Glomerular endothelial cell (primary cell): ENCODE data around the gene JAZF1. TPM values are rescaled to one million over a fixed set of nuclear protein-coding genes. Genes with fewer than 3 reads are reported as not detected.
"Not testable (repeated sequence)": the region's sequence is repeated elsewhere in the genome, so short reads cannot be mapped to it uniquely, and the experiment has no call there.

Source experiments
- DNase-seq: peaks from one replicate; pipeline ENCODE4 v3.0.0-alpha.2; 2011; ENCODE audit warnings: low read depth, low spot score; ENCODE audit errors: extremely low read depth
- total RNA-seq: library from RNA; depleted of rRNA; stranded (reverse); fragments of >200 nt; gene quantifications from 2 replicates; pipeline ENCODE4 v1.2.3, GENCODE V29; 2015

Gene JAZF1
- total RNA-seq, 1 donor from 2014 or later, result 8.9 TPM

DNA sequence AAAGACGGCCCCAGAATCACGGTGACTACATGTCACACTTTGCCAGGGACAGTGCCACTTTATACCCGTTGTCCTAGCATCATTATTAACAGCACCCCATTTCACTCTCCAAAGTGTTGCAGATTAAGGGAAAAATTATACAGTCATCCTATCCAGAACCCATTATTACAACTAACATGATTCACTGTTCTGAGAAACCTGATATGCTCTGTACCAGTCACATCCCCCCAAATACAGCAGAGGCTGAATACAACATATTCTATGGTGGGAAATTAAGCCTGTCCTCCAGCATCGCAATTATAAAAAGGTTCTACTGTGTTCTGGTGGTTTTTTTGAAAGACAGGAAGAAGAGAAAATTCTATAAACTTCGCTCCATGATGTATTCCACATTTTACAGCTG lies 162.1 kb downstream of the JAZF1 start:
- DNase-seq, result no peak

DNA sequence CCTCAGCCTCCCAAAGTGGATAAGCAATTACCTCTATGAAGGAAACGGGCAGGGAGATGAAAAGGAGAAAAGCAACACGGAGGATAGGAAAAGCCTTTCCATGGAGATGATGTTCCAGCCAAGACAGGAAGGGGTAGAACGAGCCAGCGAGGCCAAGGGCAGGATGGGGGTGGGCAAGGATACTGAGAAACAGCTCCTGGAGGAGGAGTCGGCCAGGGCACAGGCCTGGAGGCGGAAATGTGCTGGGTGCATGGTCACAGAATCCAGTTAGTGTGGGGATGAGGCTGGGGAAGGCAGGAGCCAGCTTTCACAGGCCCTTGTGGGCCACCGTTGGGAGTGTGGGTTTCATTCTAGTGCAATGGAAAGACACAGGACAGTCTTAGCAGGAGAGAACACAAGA lies 162.6 kb downstream of the JAZF1 start:
- no peak for DNase-seq

DNA sequence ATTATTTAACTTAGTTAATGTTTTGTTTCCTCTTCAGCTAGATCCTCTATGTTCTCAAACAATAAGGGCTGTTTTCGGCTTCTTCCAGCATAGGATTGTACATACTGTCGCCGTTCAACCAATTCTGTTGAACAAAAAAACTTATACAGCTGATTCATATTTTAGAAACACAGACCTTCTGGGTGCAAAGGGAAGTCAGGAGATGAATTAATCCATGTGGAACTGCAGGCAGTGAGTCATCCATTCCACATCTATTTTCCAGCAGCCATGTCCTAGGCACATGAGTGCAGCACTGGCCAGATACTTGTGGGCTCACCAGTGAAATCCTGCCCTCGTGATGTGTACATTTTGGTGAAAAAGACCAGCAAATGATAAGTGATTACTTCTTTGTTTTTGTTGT lies 163.2 kb downstream of the JAZF1 start:
- no peak for DNase-seq

DNA sequence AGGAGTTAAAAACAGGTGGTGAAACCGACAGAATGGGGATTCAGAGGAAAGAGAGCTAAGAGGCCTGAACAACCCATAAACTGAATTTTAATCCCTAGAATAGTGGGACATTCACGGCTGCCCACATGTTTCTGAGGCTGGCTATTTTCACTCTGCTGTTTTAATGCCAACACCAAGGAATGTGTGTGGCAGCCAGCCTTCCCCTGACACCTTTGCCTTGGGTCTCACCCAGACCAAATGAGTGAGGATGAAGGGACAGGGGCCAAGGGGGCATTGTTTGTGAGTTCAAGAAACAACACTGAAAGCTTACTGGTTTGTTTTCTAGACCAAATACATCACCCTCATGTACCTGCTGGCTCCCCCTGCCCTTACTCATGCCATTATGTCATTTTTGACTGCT lies 164.3 kb downstream of the JAZF1 start:
- DNase-seq, result no peak

DNA sequence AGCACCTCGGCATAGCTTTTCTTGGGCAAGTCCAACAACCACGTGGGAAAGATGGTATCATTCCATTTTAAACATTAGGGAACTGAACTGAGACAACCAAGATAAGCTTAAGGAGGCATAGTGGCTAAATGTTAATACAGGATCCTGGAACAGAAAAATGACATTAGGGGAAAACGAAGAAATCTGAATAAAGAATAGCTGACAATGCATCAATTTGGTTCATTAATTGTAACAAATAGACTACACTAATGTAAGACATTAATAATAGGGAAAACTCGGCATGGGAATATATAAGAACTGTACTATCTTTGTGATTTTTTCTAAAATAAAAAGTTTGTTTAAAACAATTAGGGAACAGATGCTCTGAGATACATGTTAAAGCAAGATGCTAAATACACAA lies 165.4 kb downstream of the JAZF1 start:
- no peak for DNase-seq

DNA sequence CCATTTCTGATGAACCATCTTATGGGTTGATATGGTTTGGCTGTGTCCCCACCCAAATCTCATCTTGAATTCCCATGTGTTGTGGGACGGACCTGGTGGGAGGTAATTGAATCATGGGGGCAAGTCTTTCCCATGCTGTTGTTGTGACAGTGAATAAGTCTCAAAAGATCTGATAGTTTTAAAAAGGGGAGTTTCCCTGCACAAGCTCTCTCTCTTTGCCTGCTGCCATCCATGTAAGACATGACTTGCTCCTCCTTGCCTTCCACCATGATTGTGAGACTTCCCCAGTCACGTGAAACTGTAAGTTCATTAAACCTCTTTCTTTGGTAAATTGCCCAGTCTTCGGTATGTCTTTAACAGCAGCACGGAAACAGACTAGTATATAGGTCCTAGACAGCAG lies 166.3 kb downstream of the JAZF1 start:
- DNase-seq, result not testable (repeated sequence)

DNA sequence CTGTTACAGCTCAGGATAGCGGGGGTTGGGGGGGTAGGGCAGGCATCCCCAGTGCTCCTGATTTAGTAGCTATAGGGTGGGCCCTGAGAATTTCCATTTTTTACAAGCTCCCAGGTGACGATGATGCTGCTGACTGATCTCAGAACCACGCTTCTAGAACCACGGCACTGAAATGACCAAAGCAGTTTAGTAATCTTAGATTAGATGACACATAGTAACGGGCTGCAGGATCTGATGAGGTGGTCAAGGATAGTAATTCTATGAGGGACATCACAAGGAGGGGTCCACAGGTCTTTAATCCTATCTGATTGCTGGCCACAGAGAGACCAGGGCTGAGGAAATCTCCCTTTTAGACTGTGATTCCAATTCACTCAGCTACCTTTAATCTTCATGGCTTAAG lies 167.2 kb downstream of the JAZF1 start:
- DNase-seq, result no peak

DNA sequence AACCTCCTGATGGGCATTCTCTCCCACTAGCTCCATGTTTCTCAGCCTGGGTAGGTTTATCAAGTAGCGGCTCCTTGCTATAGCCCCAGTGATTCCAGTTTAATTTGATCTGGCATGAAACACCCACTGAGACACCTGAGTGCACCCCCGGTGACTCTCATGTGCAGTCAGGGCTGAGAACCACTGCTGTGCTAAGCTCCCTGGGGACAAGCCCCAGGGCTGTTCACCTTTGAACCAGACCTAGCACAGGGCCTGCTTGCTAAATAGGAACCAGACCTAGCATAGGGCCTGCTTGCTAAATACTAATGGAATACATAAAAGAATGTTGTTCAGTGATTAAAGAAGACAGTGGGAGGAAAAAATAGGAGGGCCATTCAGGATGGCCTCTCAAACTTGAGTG lies 167.6 kb downstream of the JAZF1 start:
- DNase-seq, result no peak

DNA sequence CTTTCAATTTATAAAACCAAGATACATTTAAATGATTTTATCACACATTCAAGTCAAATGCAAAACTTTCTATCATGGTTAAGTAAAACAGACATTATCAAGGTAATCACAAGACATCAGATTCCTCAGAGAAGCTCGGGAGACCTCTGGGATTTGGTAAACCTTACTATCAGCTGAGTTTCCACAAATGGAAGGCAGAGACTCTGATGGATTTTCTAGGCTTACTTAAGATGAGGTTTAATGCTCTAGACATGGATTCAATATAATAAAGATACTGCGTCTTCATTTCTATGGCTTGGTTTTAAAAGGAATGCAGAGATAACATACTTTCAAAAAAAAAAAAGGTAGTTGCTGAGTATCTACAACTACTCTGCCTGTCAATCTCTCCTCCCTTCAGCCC lies 171.7 kb downstream of the JAZF1 start:
- no peak for DNase-seq

DNA sequence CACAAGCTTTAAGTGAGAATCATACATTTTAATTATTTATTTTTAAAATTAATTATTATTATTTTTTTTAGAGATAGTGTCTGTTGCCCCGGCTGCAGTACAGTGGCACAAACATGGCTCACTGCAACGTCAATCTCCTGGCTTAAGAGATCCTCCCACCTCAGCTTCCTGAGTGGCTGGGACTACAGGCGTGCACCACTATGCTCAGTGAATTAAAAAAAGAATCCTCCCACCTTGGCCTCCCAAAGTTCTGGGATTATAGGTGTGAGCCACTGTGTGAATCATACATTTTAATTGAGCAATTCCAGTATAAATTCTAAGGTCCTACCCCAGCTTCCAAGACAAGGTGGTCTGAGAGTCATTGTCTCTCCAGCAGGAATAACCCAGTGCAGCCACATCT lies 172.4 kb downstream of the JAZF1 start:
- DNase-seq, result no peak

DNA sequence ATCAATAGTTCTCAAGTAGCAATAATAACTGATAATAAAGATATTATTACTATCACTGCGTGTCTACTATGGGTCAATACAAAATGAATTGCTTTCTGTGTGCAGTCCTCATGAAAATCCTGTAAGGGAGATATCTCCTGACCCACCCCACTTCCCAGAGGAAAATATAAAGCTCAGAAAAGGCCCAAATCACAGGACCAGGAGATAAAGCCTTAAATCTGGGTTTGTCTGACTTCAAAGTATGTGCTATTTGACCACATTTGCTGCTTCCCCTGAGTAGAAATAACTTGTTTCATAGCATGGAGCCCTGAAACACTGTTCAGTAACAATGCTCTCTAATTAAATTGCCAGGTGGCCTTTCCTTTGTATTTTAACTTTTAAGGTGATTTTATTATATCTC lies 174.1 kb downstream of the JAZF1 start:
- no peak for DNase-seq

DNA sequence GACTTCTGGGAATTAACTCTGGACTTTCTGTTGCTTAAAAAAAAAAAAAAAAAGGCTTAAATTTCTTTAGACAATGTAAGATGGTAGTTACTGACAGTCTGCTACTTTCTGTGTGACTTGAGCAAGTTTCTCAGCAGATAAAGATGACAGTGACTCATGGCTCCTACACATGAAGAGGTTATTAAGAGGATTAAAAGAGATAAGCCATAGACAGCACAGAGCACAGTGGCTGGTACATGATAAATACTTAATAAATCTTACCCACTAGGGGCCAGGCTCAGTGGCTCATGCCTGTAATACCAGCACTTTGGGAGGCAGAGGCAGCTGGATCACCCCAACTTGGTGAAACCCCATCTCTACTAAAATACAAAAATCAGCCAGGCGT lies 174.8 kb downstream of the JAZF1 start:
- DNase-seq, result no peak

DNA sequence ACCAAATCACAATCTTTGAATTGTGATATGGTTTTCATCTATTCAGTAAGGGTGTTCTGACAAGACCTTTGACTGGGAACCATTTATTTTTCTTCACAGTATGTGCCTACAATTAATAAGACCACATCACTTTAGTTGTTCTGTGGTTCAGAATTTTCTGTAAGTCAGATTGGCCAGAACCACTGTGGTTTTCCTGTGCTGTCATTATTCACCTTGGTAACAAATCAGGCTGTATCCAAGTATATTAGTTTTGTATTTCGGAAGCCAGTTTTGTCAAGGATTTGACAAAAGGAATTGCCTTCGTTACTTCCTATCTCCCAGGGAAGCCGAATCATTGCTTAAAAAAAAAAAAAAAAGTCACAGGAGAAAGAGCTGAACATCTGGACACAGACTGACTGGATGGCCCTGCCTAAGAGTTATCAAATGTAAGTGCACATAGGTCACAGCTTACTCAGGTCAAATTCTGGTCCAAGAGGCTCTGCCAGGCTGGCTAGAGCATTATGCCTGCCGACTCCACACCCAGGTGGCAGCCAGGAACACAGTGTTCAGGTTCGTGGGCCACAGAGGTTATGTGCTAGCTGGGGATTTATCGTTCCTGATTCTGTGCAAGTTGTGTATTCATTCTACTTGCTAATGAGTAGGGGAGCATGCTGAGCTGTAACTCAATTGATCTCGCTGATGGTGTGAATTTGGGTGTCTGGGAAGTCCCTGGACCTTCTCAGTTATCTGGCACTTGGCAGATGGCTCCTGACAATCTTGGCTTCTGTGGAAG lies 175.3 kb downstream of the JAZF1 start:
- no peak for DNase-seq

DNA sequence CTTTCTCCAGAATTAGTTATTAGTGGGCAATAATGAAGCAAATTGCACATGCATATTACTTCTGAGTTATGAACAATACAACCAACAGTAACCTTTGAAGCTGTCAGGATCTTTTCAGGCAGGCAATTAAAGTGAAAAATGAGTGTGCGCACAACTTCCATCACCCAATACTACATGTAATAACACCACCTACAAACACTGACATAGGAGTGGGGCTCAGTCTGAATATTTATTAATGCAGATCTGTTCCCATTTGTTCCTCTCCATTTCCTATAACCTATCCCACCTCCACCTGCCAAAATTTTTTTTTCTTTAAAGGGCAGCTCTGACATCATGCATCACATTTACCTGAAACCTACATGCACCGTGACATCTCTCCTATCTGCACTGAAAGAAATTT lies 177.2 kb downstream of the JAZF1 start:
- no peak for DNase-seq

DNA sequence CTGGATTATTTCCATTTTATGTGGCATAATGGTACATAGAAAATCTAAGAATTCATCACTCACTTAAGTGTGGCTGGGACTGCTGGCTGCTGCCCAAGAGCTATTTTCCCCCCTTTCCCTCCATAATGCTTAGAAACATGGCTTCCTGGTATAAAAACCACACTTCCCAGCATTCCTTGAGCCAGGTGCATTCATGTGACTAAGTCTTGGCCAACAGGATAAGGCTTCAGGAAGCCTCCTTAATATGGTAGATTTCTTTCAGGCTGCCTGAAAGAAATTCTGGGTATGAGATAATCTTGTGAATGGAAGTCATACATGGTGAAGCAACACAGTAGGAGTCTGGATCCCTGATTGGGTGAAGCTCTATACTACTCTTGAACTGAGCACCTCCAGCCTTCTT lies 178.0 kb downstream of the JAZF1 start:
- DNase-seq, result no peak

DNA sequence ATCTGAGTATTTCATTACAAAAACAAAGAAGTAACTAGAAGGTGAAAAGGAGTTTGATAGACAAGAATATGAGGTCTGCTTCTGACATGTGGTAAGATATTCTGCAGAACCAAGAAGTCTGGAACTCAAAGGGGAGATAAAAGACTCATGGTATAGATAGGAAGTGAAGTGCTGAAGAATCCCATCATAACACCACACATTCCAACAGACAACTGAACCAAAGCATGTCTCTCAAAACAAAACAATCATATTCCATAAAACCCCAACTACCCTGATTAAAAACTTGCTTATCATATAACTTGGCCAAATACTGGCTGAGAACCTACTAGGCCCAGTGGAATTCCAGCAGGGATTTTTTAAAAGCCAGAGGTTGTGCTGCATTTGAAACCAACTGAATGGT lies 178.7 kb downstream of the JAZF1 start:
- DNase-seq, result no peak

DNA sequence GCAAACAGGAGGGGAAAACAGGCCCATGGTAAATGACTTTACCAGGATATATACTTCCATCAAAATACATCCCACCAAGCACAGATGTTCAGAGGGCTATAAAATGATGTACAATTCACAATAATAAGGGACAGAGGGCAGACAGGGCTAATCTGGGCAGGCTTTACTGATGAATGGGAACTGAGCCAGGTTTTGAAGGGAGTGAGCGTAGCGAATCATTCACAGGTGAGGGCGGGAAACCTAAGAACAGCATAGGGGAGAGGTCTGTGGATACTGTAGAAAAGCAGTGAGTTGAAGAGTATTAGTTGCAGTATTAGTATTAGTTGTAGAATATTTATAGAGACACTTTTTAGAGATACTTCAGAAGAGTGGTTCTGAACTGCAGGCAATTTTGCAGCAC lies 180.8 kb downstream of the JAZF1 start:
- DNase-seq, result no peak

DNA sequence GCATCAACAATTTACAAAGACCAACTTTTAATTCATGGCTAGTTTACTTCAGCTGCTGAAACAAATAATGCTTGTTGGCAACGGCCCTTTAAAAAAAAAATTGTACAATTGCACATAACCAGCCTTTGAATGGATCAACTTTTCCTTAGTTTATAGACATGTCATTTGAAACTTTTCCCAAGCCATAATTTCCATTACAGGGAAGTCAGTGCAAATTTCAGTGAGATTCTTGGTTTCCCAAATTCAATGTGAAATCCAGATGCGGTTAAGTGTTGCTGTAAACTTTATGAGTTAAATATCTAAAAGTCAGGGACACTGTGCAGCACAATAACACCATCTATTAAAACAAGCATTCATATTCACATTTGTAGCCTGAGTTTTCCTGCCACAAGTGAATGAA lies 182.2 kb downstream of the JAZF1 start:
- no peak for DNase-seq

DNA sequence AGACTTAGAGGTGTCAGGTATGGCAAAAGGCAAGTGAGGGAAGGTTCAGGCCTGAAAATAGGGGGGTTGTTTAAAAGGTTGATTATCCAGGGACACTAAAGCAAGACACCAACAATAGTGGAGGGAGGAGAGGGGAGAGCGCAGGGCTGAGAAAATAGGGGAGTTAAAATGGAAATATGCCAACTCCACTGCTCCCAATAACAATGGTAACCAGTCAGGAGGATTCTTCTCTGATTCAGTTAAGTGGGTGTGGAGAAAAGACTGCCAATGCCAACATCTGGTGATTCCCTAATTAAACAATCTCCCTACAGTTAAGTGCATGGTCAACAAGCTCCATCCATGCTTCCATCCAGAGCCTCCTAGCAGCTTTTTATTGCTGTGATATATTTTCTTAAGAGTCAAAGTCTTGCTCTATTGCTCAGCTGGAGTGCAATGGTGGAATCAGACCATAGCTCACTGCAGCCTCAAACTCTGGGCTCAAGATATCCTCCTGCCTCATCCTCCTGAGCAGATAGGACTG lies 183.3 kb downstream of the JAZF1 start:
- DNase-seq, result no peak

DNA sequence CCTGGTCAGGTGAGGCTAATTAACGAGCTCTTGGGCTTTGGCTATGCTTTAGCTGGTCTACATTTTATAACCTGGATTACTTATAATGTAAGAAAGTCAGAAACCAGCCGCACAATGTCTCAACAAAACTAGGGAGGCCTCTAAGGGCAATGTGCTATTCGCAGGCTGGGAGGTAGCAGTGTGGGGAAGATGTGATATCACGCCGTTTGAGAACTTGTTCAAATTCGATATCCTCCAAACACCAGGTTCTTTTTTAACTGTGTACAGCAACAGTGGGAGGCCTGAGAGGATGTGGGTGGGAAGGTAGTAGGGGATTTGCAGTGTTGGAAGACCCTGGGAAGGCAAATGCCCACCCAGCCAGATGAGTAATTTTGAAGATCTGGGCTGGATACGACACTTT lies 184.5 kb downstream of the JAZF1 start:
- no peak for DNase-seq

DNA sequence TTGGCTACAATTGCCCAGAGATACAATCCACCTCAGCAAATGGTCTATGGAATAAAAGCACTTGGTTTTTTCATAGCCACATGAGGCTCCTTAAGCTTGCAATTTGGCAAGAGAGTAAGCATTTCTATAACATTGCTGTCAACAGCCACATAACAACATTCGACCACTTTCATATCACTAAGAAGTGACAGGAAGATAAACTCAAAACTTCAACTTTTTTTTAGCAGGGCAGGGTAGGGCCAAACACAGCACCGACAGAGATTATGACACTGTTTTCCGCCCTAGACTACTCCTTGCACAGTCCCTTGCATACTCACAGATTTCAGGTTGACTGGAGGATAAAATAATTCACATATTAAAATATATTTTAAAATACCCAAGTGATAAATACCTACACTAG lies 185.4 kb downstream of the JAZF1 start:
- no peak for DNase-seq

DNA sequence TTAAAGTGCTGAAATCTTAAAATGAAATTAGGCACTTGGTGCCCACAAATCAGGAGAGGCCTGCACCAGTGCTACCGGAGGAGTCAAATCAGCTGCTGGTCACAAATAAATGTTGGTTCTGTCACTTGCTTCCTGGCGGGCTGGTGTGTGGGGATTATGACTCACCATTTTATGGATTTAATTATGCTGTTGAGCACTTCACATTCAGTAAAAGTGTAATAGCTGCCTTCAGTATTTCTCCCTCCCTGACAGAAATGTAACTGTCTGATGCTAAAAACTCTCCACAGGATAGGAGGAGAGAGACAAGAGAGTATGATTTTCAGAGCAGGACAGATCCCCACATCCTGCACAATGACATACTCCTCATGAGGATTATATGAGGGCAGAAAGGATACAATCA lies 186.0 kb downstream of the JAZF1 start:
- no peak for DNase-seq
